GM21515 (cell line): Measurements from ENCODE around the gene C9orf50.
"Not testable (repeated sequence)": the region's sequence is repeated elsewhere in the genome, so short reads cannot be mapped to it uniquely, and the experiment has no call there.

ENCODE experiments used
- ATAC-seq: cut with Tn5 transposase; IDR thresholded peaks from one replicate; pipeline ENCODE4 v1.9.1; 2021; ENCODE audit not compliant: unreplicated experiment

C9orf50 gene

DNA sequence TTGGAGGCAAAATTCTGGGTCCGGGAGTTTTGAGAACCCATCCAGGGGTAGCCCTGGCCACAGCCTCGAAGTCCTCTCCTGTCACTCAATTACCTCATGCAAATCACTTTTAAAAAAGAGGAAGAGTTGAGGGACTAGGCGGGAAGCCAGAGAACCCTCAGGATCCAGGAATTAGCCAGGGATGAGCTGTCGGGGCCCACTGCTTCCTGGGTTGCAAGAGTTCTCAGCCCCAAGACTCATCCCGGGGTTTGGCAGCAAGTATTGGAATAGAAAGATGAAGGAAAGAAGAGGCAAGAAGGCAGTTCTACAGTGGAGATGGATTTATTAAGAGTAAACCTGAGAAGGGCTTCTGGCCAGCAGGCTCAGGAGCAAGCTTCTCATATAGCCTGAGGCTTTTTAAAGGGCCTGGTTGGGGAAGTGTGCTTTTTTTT lies 25.6 kb downstream of the C9orf50 start:
- ATAC-seq: no peak

DNA sequence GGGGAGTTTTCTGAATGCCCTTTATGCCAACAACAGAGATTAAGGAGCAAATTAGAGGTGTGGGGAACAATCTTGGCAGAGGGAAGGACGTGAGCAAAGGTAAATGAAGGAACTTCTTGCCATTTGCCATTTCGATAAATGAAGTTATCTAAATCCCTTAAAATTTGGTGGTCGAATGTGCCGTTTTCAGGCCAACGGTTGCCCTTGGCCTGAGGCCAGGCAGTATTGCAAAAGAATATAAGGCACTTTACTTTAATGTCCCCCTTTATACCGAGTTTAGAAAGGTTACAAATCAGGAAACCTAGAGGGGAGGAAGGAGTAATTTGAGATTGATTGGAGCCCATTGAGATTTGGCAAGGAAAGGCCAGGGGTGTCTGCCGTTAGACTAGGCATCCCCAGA lies 26.3 kb downstream of the C9orf50 start:
- no peak for ATAC-seq

DNA sequence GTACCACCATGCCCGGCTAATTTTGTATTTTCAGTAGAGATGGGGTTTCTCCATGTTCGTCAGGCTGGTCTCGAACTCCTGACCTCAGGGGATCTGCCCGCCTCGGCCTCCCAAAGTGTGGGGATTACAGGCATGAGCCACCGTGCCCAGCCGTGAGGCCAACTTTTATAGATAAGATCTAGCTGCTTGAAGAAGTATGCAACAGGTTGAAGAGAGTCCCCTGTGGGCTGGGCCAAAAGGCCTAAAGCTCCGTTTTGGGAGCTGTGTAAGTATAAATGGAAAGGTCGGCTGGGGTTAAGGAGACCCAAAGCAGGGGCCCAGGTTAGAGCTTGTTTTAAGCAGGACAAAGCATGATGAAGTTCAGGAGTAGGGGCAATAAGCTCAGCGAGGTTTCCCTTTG lies 28.1 kb downstream of the C9orf50 start:
- not testable (repeated sequence) for ATAC-seq

DNA sequence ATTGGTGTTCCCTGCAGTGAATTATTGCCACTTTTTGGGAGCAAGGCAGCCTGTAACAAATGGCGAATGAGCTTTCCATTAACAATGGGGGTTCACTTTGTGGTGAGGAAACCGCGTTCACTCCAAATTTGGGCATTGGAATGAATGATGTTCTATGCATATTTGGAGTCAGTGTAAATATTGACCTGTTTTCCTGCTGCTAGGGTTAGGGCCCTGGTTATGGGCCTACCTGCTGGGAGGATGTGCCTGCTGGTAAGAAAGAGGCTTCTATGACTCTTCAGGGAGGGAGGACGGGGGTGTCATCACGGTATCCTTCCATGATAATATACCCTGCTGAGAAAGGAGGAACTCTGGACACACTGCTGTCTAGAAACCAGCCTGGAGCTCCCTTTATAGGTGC lies 29.0 kb downstream of the C9orf50 start:
- no peak for ATAC-seq

DNA sequence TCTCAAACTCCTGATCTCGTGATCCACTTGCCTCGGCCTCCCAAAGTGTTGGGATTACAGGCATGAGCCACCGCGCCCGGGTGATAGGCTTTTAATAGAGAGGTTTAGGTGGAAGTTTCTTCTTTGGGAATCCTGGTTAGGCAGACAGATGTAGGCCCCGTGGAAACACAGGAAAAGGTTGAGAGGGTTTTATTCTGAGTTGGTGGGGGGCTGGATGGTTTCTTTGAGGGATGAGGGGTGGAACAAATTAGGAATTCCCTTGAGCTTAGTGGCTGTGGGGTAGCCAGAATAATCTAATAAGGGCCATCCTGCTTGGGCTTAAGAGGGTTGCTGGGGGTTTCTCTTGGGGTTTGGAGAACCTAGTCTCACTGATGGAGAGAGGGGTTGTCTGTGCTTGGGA lies 30.4 kb downstream of the C9orf50 start:
- ATAC-seq: no peak

DNA sequence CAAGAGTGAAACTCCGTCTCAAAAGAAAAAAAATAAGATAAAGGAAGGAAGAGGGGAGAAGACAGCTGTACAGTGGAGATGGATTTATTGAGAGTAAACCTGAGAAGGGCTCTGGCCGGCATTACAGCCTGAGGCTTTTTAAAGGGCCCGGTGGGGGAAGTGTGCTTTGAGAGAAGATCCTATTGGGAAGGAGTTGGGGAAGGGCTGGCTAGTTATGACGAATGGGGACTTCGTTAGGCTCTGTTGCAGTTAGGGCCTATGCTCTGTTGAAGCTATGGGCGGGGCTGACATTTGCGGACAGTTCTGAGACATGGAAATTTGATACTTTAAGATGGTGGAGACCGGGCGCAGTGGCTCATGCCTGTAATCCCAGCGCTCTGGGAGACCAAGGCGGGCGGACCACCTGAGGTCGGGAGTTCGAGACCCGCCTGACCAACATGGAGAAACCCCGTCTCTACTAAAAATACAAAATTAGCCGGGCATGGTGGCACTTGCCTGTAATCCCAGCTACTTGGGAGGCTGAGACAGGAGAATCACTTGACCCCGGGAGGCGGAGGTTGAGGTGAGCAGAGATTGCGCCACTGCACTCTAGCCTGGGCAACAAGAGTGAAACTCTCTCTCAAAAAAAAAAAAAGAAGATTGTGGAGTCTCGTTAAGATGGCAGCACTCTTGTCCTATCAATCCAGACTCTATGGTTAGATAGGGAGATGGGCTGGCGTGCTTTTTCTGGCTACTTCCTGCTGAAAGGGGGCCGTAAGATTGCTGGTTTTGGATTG lies 33.2 kb downstream of the C9orf50 start:
- ATAC-seq: no peak

DNA sequence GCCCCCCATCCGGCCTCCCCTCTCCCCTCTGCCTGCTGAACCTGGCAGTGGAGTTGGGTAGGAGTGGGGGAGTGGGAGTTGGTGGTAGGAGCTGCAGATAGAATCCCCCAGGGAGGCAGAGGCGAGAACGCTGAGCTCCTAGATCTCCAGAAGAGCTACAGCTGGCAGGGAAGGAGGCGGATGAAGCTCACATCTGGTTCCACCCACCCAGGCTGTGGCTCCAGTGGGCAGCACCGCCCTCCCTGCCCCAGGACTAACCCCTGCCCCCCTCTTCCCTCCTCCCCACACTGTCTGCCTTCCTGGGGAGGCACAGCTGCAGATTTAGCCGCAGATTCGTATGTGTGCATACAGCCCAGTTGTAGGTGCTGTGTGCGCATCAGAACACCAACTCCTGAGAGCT lies 34.2 kb downstream of the C9orf50 start:
- ATAC-seq: no peak

DNA sequence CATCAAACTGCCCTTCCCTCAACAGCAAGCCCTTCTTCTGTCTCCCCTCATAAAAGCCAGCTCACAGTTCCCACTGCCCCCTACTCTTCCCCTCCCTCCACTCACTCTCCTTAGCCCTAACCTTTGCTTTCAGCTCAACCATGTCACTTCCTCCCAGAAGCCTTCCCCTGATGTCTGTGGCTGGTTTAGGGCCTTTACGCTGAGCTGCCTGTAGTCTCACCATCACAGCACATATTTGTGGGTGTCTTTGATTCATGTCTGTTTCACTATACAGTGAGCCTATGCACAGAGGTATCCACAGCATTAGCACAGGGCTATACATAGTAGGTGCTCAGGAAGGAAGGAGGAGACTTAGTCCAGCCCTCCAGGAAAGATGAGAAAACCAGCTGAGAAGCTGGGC lies 34.7 kb downstream of the C9orf50 start:
- ATAC-seq: no peak

DNA sequence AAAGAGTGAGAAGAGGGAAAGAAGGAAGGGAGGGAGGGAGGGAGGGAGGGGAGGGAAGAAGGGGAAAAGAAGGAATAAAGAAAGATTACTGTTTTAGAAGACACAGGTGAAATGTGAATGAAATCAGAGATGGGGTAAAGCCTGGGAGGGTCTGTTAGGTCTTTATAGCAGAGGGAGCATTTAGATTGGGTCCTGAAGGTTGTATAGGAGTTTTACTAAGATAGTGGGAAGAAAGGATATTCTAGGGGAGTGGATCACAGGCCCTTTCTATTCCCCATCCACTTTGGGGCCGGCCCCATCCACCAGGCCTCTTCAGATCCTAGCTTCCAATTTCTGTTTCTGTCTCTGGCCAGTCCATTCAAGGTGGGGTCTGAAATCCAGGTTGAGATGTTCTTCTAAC lies 35.5 kb downstream of the C9orf50 start:
- ATAC-seq: no peak

DNA sequence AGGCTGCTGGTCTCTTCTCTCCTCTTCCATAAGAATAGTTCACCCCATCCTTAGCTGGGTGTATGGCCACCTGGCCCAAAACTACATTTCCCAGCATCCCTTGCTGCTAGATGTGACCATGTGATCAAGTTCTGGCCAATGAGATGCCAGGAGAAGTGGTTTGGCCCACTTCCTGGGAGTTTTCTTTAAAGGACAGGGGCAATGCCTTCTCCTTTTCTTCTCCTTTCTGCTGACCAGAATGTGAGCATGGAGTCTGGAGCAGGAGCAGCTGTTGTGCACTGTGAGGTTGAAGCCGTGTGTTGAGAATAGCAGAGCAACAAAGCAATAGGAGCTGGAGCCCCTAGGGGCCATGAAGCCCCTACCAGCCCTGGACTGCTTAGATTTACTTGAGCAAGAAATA lies 36.8 kb downstream of the C9orf50 start:
- no peak for ATAC-seq

DNA sequence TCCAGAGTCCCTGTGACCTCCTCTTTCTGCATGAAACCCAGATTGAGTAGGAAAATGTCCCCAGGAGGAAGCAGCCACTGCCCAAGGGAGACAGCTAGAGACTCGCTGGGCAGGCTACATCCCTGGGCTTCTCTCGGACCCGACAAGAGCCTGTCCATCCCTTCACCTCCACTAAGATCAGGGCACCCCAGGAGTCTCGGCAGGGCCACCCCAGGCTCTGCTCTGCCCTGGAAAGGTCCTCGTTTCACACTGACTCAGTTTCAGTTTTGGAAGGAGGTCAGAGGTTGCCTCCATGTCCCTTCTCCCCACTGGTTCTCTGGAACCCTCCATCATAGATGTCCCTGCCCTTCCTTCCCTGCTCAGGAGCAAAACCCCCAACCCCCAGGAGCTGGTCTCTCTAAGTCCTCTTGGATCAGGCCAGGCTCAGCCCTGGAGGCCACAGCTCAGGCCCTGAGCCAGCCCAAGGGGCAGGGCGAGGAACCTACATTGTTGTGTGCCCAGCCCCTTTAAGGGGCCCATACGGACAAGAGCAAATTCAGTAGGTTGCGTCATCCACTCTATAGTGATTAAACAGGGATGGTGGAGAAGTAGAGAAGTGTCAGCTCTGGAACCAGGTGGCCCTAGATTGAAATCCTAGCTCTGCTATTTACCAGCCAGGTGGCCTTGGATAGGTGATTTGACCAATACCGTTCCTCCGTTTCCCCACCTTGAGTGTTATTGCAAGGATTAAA lies 37.4 kb downstream of the C9orf50 start:
- no peak for ATAC-seq

DNA sequence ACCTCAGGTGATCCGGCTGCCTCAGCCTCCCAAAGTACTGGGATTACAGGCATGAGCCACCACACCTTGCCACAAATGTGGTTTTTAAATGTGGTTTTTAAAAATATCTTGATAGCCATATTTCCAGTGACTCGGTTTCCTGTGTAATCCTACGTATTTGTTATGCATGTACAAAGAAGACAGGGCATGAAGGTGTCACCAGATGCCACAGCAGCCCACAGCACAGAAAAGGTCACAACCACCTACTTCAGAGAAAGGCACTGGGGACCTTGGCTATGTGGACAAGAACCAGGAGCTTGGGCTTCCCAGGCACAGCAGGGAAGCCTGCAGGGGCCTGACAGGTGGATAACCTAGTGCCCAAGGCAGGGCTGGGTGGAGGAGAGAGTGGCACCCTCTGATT lies 38.0 kb downstream of the C9orf50 start:
- ATAC-seq: no peak

DNA sequence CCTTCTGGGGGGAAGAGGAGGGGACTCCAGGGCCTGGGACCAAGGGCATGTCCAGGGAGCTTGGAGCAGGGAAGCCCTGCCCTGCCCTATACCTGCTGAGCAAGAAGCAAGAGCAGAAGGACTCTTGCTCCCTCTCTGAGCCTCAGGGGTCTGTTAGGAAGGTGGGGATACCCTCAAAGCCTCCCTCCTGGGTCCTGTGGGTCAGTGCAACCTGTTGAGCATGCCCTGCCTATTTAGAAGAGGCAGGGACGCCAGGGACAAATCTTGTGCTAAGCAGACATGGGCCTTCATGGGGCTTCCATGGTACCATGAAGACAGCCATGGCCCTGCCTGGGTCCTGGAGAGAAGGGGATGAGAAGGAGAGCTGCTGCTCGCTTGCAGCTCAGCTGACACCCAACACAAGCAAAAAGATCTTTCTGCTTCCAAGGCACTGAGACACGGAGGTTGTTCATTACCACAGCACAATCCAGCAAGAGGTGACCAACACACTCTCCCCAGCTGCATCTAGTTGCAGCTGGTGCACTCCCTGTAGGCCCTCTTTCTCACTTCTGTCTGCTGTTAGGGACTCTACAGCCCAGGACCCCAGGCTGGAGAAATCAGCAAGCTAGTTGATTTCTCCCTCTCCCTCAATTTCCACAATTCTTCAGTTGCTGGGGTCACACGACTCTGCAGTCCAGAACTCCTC lies 39.3 kb downstream of the C9orf50 start:
- no peak for ATAC-seq

DNA sequence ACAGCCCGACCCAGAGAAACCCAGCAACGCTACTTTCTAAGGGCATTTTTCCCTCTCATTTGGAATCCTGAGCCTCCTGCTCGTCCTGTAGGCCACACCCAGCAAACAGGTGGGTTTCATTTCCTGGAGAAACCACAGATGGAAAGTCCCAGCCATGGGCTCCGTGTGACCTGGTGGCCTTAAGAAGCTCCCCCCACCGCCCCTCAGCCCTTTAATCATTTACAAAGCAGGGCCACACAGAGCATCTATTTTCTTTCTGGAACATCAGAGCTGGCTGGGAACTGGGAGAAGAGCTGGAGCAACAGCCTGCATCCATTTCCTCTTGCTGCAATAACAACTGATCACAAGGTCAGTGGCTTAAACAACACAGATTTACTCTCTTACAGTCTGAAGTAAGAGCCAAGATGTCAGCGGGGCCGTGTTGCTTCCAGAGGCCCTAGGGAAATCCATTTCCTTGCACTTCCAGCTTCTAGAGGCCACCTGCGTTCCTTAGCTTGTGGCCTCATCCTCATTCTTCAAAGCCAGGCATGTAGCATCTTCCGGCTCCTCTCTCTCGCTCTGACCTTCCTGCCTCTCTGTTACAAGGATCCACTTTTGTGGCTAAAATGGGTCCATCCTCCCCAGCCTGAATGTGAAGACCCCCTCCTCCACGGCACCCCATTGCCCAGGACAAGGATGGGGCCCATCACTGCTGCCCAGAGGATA lies 40.5 kb downstream of the C9orf50 start:
- no peak for ATAC-seq

DNA sequence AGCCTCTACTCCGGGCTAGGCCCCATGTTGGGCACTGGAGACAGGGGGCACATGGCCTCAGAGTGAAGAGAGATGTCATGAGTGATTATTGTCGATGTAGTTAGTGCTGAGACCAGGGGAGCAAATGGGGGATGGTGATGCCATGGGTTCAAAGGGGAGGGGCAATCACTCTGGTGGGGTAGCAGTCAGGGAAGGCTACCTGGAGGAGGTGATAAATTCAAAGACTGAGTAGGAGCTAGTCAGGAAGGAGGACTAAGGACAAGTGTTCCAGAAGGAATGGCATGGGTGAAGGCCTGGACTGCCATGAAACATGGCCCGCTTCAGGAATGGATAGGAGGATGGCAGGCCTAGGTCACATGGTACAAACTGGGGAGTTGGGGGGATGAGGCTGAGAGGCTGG lies 41.6 kb downstream of the C9orf50 start:
- ATAC-seq: no peak

DNA sequence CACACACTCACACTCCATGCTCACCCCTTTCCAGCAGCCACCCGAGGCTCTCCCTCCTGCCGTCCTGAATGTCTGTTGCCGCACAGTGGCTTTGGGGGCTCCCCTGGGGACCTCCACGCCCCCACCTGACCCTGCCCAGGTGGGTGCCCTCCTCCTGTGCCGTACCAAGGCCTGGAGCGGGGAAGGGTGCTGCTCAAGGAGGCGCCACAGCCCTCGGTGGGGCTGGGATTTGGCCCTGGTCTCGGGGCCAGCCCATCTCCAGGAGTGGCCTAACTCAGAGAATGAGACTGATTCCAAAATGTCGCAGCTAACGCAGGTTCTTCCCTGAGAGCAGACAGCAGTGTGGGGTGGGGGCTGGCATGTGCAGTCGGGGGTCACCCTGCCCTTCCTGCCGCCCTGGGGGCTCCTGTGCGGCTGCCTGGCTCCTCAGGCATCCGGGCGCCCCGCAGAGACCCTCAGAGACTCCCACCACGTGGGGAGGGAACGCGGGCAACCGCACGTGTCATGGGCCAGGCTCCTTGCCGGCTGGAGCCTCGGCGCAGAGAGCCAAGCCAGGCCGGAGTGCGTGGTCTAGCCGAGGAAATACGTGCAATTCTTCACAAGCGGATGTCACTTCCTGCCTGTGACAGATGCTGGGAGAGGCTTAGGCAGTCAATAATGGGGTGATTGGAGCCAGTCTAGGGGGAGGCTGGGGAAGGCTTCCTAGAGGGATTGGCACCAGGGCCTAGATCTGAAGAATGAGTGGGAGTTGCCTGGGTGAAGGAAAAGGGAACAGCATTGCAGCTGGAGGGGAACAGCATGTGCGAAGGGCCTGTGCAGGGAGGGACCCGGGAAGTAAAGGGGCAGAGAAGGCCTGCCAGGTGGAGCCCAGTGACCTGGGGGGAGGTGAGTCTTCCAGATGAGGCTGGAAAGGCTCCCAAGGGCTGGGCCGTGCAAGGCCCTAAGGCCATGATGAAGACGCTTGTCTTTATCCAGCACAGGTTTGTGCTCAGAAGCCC lies 44.1 kb downstream of the C9orf50 start:
- no peak for ATAC-seq

DNA sequence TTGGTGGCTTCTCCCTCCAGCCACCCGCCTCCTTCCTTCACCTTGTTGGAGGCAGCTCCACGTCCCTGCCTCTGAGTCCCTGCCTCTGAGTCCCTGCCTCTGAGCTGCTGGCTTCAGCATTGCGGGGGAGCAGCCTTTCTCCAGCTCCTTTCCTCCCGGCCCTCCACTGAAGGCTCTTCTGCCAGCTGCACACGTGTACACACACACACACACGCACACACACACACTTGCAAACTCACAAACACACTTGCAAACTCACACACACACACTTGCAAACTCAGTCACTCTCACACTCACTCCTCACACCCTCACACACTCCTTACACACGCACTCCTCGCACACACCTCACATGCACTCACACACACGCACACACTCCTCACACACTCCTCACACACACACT lies 45.1 kb downstream of the C9orf50 start:
- no peak for ATAC-seq

DNA sequence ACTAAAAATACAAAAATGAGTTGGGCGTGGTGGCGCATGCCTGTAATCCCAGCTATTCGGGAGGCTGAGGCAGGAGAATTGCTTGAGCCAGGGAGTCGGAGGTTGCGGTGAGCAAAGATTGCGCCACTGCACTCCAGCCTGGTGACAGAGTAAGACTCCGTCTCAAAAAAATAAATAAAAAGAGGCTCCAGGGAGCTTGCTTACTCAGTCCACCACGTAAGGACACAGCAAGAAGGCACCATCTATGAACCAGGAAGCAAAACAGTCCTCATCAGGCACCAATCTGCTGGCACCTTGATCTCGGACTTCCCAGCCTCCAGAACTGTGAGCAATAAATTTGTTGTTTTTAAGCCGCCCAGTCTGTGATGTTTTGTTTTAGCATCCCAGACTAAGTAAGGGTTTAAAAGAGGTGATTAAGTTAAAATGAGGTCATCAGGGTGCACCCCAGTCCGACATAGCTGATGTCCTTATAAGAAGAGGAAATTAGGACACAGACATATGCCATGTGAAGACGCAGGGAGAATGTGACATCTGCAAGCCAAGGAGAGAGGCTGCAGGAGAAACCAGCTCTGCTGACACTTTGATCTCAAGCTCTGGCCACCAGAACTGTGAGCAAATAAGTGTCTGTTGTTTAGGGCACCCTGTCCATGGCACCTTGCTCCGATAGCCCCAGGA lies 45.9 kb downstream of the C9orf50 start:
- ATAC-seq: no peak

DNA sequence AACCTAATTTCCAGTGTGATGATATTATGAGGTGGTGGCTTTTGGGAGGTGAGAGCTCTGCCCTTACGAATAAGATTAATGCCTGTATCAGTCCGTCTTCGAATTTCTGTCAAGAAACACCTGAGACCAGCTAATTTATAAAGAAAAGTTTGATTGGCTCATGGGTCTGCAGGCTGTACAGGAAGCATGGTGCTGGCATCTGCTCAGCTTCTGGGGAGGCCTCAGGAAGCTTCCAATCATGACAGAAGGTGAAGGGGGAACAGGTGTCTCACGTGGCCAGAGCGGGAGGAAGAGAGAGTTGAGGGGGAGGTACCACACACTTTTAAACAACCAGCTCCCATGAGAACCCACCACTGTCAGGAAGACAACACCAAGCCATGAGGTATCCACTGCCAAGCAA lies 46.9 kb downstream of the C9orf50 start:
- ATAC-seq: no peak

DNA sequence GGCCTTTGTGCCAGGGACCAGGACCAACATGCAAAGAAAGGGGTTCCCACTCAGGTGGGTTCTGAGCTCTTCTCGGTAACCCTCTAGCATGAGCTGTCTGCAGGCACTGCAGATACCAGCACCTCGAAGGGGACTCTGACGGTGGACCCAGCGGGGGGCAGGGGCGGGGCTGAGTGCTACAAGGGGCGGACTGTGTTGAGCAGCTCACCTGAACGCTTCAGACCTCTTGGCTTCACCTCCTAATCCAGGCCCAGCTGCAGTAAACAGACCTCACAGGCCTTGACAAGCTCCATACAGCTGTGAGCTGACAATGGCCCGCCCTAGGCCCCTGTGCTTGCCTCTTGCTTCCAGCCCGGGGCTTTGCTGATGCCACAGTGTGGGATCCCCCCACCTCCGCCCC lies 48.4 kb downstream of the C9orf50 start:
- no peak for ATAC-seq
